Ascending aorta (tissue), 2 donors: ENCODE data around the gene SUPT3H. TPM values are rescaled to one million over a fixed set of nuclear protein-coding genes. Genes with fewer than 3 reads are reported as not detected.
"Not testable (repeated sequence)": the region's sequence is repeated elsewhere in the genome, so short reads cannot be mapped to it uniquely, and the experiment has no call there.

ENCODE experiments used
- DNase-seq, 2 donors: peaks; one replicate each; pipeline ENCODE4 v3.0.0-alpha.2; 2019; ENCODE audit warnings: low spot score in 2 of 2
- H3K27ac ChIP-seq, 2 donors: fragments of 200-600 bp; sonication (generic); one replicate each; pipeline ENCODE4 v1.5.1; 2016 to 2017; ENCODE audit warnings: mild to moderate bottlenecking in 1 of 2
- H3K27me3 ChIP-seq: fragments of 200-600 bp; sonication (generic); one replicate; pipeline ENCODE4 v1.5.1; 2017
- H3K36me3 ChIP-seq, 2 donors: fragments of 200-600 bp; sonication (generic); one replicate each; pipeline ENCODE4 v1.5.1; 2016
- H3K4me1 ChIP-seq, 2 donors: fragments of 200-600 bp; sonication (generic); one replicate each; pipeline ENCODE4 v1.5.1; 2016 to 2017; ENCODE audit warnings: mild to moderate bottlenecking in 1 of 2
- H3K4me3 ChIP-seq, 2 donors: fragments of 200-600 bp; sonication (generic); one replicate each; pipeline ENCODE4 v1.5.1; 2016 to 2017; ENCODE audit warnings: mild to moderate bottlenecking in 1 of 2
- H3K9me3 ChIP-seq, 2 donors: fragments of 200-600 bp; sonication (generic); one replicate each; pipeline ENCODE4 v1.5.1; 2016
- CTCF ChIP-seq, 3 experiments: fragments of 200-600 bp in 2 of 3; fragments of 450-650 bp in 1 of 3; sonication (generic) in 2 of 3; IDR thresholded peaks; one replicate each; pipeline ENCODE4 v1.5.1; 2016 to 2019; ENCODE audit warnings: antibody characterized with exemption in 3 of 3, mild to moderate bottlenecking in 1 of 3, moderate library complexity in 1 of 3
- intact Hi-C: fragments of 100-400 bp; cut with DNase I; formaldehyde crosslinking; loops from one replicate; pipeline ENCODE4 v1.15.1; 2023
- total RNA-seq: library from RNA; depleted of rRNA; stranded (reverse); fragments of >200 nt; gene quantifications from one replicate; pipeline ENCODE4 v1.1.0, GENCODE V29; 2016

Gene SUPT3H
- total RNA-seq, 1 donor from 2014 or later: not detected

GRCh38 chr6:45049188-45049843 lies 328.4 kb downstream of the SUPT3H start:
- TF ChIP-seq CTCF (IDR thresholded peaks at IDR 0.05): no peak
- Histone ChIP-seq H3K4me1 (no peaks in the 10 kb centered on the region), H3K27ac (no peak overlapping the region), H3K9me3 (no peaks in the 10 kb centered on the region), H3K4me3 (no peak overlapping the region), H3K27me3 (no peaks in the 10 kb centered on the region), H3K36me3 (no peaks in the 10 kb centered on the region)
- intact Hi-C loops: no loop called here
- DNase-seq: no peak

- Histone ChIP-seq H3K4me3 (no peak overlapping the region), H3K4me1 (no peaks in the 10 kb centered on the region), H3K36me3 (no peaks in the 10 kb centered on the region), H3K27ac (no peak overlapping the region), H3K27me3 (no peaks in the 10 kb centered on the region), H3K9me3 (no peaks in the 10 kb centered on the region)
- DNase-seq: no peak
- intact Hi-C loops: no loop called here
- no peak for TF ChIP-seq CTCF (IDR thresholded peaks at IDR 0.05)
Observed at GRCh38 chr6:45047573-45047972, 330.2 kb downstream of the SUPT3H start.

- Histone ChIP-seq H3K9me3 (no peaks in the 10 kb centered on the region), H3K27ac (no peak overlapping the region), H3K36me3 (no peaks in the 10 kb centered on the region), H3K4me1 (no peaks in the 10 kb centered on the region), H3K4me3 (no peak overlapping the region), H3K27me3 (no peaks in the 10 kb centered on the region)
- TF ChIP-seq CTCF (IDR thresholded peaks at IDR 0.05): no peak
- no peak for DNase-seq
- intact Hi-C loops: no loop called here
Observed at GRCh38 chr6:45045253-45045601, 332.5 kb downstream of the SUPT3H start.

GRCh38 chr6:45044510-45045252 lies 333.1 kb downstream of the SUPT3H start:
- Histone ChIP-seq H3K4me1 (no peaks in the 10 kb centered on the region), H3K27me3 (no peaks in the 10 kb centered on the region), H3K27ac (no peak overlapping the region), H3K36me3 (no peaks in the 10 kb centered on the region), H3K4me3 (no peak overlapping the region), H3K9me3 (no peaks in the 10 kb centered on the region)
- TF ChIP-seq CTCF (IDR thresholded peaks at IDR 0.05): no peak
- DNase-seq: no peak
- intact Hi-C loops: no loop called here

GRCh38 chr6:45044086-45044485 lies 333.6 kb downstream of the SUPT3H start:
- Histone ChIP-seq H3K27me3 (no peaks in the 10 kb centered on the region), H3K4me3 (no peak overlapping the region), H3K4me1 (no peaks in the 10 kb centered on the region), H3K27ac (no peak overlapping the region), H3K9me3 (no peaks in the 10 kb centered on the region), H3K36me3 (no peaks in the 10 kb centered on the region)
- no peak for TF ChIP-seq CTCF (IDR thresholded peaks at IDR 0.05)
- no peak for DNase-seq
- intact Hi-C loops: no loop called here

- H3K9me3 ChIP-seq, intact Hi-C loops, H3K4me3 ChIP-seq, DNase-seq, H3K27ac ChIP-seq, H3K4me1 ChIP-seq, H3K36me3 ChIP-seq, H3K27me3 ChIP-seq: not testable (repeated sequence)
Observed at GRCh38 chr6:45042673-45043072, 335.1 kb downstream of the SUPT3H start.
